NCI-H2196 treated with DMSO at 0.1 percent for 48 hours (cell line): ENCODE results near the gene SAMD10.
"Not testable (repeated sequence)": the region's sequence is repeated elsewhere in the genome, so short reads cannot be mapped to it uniquely, and the experiment has no call there.

ENCODE experiments used
- DNase-seq: peaks from one replicate; lab custom pipeline; 2025; ENCODE audit not compliant: unreplicated experiment; lab: John Stamatoyannopoulos, UW

The SAMD10 gene

DNA sequence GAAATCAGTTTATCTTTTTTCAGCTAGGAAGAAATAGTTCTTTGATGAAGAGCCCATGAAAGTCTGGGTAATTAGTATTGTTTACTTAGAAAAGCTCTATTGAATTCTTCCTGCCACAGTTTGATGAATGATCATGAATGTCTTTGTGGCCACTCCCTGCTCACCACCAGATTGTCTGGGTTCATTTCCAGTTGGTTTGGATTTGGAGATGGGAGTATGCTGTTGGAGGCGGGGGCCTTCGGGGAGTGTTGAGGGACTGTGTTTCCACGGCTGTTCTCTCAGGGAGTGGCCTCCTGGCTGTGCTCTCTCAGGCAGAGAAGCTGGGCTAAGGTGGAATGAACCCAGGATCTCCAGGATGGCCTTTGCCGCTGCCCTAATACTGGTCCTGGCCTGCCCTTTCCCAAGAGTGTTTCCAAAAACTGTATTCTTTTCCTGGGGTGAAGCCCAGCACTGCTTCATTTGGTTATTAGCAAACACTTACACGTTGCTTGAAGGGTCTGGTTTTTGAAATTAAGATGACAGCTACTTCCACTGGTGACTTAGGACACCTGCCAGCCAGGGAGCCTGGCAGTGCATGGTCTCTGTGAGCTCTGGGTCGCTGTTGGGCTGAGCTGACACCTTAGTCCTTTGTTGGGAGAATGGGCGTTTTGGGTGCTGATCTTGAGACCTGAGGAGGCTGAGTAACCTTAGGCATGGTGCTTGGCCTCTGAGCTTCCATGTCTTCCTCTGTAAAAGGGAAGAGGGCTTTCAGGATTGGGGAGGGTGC lies 24.7 kb upstream of the SAMD10 start:
- no peak for DNase-seq

DNA sequence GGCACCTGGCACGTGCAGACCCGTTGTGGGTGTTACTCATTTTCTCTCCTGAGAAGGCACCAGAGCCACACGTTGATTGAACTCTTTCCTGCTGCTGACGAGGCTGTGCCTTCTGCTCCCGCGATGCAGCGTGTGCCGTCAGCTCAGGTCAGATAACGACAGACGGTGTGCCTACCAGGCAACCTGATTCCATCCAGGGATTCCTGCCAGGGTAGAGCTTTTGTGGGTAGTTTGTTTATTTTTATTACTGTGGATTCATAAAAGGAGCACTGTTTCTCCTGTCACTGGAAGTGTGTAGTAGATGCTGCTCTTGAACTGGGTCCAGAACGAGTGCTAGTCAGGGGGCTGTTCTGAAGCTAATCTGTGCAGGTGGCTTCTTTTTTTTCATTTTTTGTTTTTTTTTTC lies 22.2 kb upstream of the SAMD10 start:
- DNase-seq, result peak; percentile 85

DNA sequence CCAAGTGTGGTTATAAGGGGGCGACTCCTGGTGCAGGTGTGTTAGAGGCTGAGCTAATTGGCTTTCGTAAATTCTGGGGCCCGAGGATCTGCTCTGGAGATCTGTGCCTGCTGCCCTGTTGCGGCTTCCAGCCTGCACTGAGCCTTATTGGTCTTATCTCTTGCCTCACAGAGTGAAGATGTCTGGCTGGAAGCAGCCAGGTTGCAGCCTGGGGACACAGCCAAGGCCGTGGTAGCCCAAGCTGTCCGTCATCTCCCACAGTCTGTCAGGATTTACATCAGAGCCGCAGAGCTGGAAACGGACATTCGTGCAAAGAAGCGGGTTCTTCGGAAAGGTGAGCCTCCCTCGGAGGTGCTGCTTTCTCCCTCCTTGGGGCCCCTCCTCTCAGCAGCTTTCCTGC lies 21.5 kb upstream of the SAMD10 start:
- DNase-seq, result no peak

DNA sequence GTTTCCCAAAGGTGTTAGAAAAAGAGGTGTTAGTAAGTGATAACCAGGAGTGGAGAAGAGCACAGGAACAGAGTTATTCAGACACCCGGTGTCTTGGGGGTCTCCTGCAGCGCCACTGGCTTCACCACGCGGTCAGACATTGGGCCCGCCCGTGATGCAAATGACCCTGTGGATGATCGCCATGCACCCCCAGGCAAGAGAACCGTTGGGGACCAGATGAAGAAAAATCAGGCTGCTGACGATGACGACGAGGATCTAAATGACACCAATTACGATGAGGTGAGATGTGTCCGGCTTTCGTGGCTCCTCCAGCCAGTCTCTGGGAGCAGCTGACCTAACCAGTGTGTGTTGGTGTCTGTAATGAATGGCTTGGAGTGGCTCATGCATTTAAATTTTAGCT lies 3.5 kb upstream of the SAMD10 start:
- no peak for DNase-seq

DNA sequence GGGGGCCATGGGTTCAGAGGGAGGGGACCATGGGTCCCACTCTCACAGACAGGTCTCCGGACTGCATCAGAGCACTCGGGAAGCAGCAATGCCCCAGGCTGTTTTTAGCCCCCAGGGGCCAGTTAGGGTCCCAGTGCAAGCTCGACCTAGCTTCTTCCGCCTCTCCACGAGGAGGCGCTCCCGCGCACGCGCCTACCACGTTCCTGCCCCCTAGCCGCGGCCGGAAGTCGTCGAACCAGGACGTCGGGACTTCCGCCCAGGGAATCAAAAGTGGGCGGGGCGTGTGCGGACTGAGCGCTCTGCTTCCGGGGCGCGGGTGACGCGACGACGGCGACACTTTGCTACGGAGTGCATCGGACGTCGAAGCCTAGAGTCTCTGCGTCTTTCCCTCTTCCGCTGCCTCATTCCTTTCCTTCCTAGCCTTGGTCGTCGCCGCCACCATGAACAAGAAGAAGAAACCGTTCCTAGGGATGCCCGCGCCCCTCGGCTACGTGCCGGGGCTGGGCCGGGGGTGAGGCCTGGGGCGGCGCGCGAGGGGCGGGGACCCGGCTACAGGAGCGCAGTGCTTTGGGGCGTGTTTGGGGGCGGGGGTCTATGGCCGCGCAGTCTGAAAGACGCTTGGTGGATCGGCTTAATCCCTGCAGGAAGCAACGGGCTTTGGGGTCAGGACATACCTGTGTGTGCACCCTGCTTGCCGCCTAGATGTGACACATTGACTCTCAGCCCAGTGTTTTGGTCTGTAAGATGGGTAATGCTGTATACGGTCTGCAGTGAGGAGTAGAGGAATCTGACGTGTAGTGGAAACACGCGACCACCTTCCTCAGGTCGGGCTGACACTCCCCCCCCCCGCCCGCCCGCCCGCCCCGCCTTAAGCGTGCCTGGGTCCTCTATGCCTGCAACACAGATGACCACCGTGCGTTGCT lies 1.6 kb upstream of the SAMD10 start, which contains the start of gene PRPF6:
Gene PRPF6 (plus strand): TSS at position 327 of the 923 bp plus-strand sequence. CDS start 114 bp downstream, at position 441.
- DNase-seq, result peak; percentile 95

DNA sequence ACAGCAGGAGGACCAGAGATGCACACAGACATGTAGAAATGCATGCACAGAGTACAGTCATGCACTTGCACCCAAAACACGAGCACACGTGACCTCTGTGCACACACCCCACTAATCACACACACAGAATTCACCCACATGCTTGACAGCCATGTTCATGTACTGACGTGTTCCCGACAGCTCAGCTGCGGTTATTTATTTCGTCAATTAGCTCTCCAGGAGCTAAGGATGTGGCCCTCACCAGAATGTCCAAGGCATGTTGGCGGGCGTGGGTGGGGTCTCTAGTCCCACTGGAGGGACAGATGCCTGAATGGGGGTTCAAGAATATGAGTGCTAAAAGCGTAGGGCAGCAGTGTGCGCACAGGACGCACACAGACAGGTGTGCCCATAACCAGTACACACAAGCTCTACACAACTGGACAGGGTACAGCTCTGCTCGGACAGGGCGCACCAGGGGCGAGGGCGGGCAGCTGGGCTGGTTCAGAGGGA lies 919 bp upstream of the SAMD10 start:
- DNase-seq, result no peak

DNA sequence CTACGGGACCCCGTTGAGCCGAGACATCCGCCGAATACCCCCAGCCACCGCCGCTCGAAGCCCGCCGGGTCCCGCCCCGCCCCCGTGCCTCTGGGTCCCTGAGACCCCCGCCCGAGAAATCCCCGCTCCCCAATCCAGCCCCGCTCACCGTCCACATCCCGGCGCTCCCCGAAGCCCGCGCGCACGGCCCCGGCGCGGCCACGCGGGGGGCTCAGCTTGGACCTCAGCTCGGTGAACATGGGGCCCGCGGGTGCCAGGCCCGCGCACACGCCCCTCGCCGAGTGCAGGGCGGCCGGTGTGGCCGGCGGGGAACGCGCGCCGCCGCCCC lies 249 bp downstream of the SAMD10 start:
- DNase-seq, result no peak

DNA sequence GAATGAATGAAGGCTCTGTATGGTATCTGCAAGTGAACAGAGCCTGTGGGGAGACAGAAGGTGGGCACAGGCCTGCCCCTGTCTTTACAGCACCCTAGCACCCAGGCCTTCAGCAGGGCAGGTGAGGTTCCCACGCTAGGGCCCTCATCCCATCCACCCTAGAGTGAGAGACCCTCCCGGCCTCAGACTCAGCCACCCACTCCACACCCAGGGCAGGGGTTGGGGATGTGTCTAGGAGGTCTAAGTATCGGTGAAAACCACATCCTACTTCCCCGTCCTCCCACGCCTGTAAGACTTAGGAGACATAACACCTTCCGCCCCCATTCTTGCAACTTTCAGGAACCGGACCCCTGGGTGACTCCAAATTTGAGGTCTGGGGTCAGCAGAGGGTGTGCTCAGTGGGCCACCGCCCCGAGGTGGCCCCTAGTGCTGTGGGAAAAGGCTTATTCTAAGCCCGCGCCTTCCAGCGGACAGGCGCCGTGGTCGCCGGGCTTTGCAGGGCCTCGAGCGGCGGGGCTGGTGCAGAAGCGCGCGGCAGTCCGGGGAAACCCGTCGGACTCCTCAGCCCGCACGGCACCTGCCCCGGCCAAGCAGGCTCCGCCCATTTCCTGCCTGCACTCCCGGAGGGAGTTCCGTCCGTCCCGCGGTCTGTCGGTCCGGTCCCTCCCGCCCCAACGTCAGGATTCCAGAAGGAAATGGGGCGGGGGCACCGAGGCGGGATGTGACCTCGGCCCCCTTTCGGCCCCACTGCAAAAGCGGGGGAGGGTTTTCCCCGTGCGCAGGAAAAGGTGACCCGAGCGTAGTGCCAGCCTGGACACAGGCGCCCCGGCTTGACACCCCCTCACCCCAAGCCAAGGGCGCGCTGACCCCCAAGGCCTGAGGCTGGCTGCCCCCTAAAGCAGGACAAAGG lies 868 bp downstream of the SAMD10 start:
- DNase-seq, result peak; percentile 62

DNA sequence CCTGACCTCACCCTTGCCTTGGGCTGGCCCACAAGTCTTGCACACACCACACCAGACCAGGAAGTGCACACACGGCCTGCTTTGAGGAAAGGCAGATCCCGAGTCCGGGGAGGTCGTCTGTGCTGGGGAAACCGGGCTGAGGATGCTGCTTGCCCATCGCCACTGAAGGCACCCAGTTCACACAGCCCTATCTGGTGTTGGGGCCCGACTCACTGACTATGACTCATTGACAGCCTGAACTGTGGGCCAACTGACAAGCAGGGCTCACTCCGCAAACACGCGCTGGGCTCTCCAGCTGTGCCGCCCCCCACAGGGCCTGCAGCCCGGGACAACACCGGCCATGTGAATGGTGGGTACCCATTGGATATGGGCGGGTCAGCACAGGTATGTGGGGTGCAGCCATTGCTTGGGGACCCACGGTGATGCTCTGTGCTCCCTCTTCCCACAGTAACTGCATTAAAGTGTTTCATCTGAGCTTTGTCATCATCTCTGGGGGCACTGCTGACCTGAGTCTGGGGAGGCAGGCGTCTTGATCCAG lies 1.6 kb downstream of the SAMD10 start:
- DNase-seq, result no peak

DNA sequence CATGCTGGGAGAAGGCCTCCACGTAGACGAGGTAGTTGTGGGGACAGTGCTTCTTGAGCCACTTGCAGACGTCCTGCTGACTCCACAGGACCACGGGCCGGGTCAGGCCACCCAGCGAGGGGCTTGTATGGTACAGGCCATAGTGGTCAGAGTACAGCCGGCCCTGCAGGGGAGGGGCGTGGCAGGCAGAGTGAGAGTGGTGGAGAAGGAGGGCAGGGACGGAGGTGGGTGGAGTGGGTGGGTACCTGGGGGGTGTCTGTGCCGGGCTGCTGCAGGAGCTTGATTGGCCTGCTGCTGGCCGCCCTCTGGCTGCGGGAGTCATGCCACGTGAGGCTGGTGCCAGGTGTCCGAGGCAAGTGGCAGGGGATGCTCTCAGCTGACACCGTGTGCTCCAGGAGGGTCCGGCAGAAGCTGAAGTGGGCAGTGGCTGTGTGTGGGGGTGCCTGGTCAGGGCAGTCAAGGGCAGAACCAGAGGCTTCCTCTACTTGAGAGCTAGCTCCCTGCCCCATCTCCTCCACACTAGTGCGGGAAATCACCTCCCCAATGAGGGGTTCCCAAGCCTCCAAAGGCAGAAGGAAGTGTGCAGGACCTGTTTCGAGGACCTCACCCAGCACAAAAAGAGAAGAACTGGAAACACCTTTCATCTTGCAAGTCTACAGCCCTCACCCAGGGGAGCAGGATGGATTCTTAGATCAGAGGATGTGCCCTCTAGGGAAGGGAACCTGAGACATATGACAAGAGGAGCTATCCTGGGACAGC lies 2.3 kb downstream of the SAMD10 start:
- no peak for DNase-seq

DNA sequence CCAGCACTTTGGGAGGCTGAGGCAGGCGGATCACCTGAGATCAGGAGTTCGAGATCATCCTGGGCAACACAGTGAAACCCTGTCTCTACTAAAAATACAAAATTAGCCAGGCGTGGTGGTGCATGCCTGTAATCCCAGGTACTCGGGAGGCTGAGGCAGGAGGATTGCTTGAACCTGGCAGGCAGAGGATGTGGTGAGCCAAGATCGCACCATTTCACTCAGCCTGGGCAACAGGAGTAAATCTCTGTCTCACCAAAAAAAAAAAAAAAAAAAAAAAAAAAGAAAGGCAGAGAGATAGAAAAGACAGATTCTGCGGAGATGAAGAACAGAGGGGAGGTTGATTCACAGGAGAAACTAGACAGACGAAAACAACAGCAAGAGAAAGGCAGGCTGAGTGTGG lies 2.9 kb downstream of the SAMD10 start:
- not testable (repeated sequence) for DNase-seq

DNA sequence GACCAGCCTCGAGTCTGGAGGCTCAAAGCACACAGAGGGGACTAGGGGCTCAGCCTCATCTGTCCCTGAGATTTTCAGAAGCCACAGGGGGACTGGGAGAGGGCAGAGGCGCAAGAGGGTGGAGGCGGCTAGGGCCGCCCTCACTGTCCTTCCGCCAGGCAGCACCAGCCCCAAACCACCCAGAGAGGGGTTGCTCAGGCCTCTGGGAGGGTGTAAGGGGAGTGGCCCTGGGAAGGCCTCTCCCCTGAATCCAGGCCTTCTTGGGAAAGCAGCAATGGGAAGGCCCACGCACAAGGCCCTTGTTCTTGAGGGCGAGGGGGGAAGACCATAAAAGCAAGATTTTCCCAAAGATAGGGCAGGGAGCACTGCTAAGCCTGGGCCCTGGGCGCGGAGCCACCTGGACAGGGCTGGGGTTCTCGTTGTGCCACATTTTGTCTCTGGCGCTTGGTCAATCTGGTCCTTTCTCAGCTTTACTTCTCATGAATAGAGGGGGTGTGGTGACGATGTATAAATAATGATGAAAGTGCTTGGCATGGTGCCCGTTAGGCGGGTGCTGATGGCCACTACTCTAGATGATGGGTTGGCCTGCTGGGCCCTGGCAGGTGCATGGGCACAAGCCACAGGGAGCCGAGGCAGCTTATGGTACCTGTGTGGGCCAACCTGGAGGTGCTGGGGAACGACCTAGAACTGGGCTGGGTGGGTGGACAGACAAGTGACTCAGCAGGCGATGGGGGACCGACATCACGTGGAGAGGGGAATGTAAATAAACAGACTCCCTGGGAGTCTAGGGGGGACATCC lies 4.8 kb downstream of the SAMD10 start:
- DNase-seq, result peak; percentile 92

DNA sequence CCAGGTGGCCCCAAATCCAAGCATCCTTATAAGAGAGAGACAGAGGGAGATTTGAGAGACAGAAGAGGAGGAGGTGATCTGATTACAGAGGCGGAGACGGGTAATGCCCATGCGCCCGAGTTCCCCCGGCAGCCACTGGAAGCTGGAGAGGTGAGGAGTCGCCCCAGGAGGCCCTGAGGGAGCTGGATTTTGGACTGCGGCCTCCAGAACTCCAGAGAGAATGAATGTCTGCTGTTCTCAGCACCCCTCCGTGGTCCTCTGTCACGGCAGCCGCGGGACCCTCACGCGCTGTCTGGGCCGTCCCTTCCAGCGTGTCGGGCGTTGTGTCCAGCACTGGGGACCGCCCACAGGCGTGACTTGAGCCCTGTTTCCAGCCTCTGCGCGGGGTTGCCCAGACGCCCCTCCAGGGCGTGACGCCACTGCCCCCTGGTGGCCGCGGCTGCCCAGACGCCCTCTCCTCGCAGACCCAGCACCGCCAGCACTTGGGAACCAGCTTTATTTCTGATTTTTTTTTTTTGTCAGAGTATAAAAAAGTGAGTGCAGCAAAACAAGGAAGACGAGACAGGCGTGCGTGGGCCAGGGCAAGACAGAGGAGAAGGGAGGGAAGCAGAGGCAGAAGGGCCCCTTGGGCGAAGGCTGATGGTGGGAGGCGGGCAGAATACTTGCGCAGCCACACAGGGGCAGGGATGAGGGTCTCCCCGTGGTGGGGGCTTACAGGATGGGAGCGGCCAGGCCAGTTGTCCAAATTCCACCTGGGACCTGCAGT lies 5.6 kb downstream of the SAMD10 start:
- peak; percentile 73 for DNase-seq

DNA sequence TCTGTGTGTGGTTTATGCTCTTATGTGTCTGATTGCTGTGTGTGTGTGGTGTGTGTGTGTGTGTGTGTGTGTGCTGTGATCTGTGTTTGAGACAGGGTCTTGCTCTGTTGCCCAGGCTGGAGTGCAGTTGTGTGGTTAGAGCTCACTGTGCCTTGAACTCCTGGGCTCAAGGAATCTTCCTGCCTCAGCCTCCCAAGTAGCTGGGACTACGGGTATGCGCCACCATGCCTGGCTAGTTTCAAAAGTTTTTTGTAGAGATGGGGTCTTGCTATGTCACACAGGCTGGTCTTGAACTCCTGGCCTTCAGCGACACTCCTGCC lies 6.3 kb downstream of the SAMD10 start:
- no peak for DNase-seq

DNA sequence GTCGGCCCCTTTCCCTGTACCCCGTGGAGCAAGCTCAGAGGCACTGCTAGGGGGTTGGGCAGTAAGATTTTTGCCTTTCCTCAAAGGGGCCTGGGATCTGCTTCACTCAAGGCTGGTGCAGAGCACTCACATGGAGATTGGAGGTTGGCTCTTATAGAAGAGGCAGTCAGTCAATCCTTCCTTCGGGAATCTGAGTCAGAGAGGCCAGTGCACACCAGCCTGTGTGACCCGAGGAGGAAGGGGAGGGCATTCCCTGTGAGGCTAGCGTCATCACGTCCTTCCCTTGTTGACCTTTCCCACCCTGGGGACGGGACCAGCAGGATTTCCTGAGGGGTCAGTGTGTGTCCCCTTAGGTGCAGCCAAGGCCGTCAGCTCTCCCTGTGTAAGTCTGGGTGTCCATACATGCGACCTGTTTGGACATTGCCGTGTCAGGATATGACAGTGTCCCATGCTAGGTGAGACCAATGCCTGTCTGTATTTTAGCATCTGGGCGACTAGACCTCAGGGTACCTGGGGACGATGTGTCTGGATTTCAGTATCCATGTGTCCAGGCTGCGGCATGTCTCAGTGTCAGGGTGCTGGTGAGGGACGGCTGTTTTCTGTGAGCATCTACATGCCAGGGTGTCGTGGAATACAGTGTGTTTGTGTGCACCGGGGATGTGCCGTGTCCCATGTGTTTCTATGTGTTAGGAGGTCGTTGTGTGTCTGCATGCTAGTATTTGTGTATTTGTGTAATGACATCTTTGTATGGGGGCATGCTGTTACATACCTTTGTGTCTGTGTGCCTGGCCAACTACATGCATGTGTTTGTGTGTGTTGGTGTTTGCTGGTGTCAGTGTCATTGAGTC lies 6.9 kb downstream of the SAMD10 start:
- DNase-seq, result no peak

DNA sequence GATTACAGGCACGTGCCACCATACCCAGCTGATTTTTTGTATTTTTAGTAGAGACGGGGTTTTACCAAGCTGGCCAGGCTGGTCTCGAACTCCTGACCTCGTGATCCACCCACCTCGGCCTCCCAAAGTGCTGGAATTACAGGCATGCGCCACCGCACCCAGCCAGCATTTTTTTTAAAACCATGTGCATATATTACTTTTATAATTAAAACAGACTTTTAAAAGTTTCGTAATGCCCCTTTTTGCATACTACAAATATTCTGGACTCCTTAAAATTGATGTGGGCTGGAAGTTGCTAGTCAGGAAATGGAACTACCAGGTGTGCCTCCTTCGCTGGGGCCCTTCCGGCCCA lies 7.5 kb downstream of the SAMD10 start:
- DNase-seq, result not testable (repeated sequence)

DNA sequence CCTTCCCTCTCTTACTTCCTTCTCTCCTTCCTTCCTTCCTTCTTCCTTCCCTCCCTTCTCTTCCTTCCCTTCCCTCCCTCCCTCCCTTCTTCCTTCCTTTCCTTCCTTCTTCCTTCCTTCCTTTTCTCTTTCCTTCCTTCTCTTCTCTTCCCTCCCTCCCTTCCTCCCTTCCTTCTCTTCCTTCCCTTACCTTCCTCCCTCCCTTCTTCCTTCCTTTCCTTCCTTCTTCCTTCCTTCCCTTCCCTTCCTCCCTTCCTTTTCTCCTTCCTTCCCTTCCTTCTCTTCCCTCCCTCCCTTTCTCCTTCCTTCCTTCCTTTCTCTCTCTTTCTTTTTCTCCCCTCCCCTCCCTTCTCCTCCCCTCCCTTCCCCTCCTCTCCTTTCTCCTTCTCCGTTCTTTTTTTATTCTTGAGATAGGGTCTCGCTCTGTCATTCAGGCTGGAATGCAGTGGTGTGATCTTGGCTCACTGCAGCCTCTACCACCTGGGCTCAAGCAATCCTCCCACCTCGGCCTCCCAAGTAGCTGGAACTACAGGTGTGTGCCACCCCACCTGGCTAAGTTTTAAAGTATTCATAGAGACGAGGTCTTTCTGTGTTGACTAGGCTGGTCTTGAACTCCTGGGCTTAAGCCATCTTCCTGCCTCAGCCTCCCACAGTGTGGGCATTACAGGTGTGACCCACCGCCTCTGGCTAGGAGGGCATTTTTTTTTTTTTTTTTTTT lies 8.6 kb downstream of the SAMD10 start:
- DNase-seq, result no peak
